Ectodermal cell (in vitro differentiated cells): ENCODE data around the gene PPP1R13L. TPM values are rescaled to one million over a fixed set of nuclear protein-coding genes. Genes with fewer than 3 reads are reported as not detected.

Experiments
- H3K27ac ChIP-seq: 2 replicates; pipeline ENCODE4 v1.7.0; 2013; ENCODE audit warnings: mild to moderate bottlenecking, low read depth, low read length; ENCODE audit not compliant: insufficient read depth, poor library complexity, severe bottlenecking
- H3K27me3 ChIP-seq: 2 replicates; pipeline ENCODE4 v1.7.0; 2013; ENCODE audit warnings: mild to moderate bottlenecking, low read length; ENCODE audit not compliant: insufficient read depth, control insufficient read depth, poor library complexity, severe bottlenecking
- H3K36me3 ChIP-seq: one replicate; pipeline ENCODE4 v1.7.0; 2013; ENCODE audit warnings: low read length; ENCODE audit not compliant: control insufficient read depth, insufficient read depth
- H3K4me1 ChIP-seq: one replicate; pipeline ENCODE4 v1.7.0; 2013; ENCODE audit warnings: low read length; ENCODE audit not compliant: control insufficient read depth, insufficient read depth
- H3K4me3 ChIP-seq: 2 replicates; pipeline ENCODE4 v1.7.0; 2013; ENCODE audit warnings: low read depth, low read length, control low read depth; ENCODE audit not compliant: insufficient read depth
- H3K9me3 ChIP-seq: 2 replicates; pipeline ENCODE4 v1.7.0; 2013; ENCODE audit warnings: mild to moderate bottlenecking, low read length, moderate library complexity; ENCODE audit not compliant: control insufficient read depth
- WGBS, 2 experiments: methylation state at CpG; one replicate each; pipeline ENCODE4 v1.1.7; 2013; ENCODE audit warnings: missing lambda C conversion rate in 2 of 2; 5-methylcytosine and 5-hydroxymethylcytosine counted together
- polyA plus RNA-seq, 4 experiments: library from polyadenylated mRNA; stranded (reverse); fragments of 50-300 nt; gene quantifications; one replicate each; pipeline ENCODE4 v1.2.3, GENCODE V29; 2013

The PPP1R13L gene, protein sequence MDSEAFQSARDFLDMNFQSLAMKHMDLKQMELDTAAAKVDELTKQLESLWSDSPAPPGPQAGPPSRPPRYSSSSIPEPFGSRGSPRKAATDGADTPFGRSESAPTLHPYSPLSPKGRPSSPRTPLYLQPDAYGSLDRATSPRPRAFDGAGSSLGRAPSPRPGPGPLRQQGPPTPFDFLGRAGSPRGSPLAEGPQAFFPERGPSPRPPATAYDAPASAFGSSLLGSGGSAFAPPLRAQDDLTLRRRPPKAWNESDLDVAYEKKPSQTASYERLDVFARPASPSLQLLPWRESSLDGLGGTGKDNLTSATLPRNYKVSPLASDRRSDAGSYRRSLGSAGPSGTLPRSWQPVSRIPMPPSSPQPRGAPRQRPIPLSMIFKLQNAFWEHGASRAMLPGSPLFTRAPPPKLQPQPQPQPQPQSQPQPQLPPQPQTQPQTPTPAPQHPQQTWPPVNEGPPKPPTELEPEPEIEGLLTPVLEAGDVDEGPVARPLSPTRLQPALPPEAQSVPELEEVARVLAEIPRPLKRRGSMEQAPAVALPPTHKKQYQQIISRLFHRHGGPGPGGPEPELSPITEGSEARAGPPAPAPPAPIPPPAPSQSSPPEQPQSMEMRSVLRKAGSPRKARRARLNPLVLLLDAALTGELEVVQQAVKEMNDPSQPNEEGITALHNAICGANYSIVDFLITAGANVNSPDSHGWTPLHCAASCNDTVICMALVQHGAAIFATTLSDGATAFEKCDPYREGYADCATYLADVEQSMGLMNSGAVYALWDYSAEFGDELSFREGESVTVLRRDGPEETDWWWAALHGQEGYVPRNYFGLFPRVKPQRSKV
- polyA plus RNA-seq (2013, experiment 1 of 4): 19.1 TPM
- polyA plus RNA-seq (2013, experiment 2 of 4): 15.5 TPM
- 13.9 TPM for polyA plus RNA-seq (2013, experiment 3 of 4)
- 19.4 TPM for polyA plus RNA-seq (2013, experiment 4 of 4)

DNA sequence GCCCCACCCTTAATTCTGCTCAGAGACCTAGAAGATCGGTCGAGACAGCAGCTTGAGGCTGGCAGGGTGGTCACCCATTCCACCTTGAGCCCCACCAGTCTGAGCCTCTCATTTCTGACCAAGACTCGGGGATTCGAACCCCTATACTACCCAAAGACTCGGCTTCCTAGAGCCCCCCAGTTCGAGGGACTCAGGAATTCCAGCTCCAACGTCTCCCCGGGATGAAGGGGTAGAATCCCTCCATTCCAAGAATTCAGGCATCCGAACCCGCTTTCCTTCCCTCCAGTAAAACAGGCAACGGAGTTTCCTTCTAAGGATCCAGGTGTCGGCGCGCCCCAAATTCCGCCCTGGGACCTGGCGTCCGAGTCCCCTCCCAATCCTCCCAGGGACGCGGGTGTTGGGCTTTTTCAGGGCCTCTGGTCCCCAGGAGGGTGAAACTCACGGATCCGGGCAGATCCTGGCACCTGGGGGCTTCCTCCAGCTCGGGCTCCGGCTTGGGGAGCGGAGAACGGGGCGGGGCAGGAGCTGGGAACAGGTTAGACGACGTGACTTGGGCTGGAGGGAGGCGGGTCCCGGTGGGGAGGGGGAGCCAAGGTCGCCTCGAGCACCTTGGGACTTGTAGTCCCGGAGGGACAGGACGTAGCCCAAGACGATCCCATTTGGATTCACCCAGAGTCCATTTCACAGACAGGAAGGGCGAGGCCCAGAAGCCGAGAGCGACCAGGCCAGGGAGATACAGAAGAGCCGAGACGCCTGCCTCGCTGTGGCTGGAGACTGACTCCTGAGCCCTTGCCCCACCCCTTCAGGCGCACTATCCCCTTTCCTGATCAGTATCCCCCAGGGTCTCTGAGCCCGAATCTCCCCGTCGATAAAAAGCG is at the start of gene PPP1R13L:
Gene PPP1R13L, minus strand, starts transcription at position 513 of the 878 bp plus-strand sequence. CDS start 6,751 bp downstream, outside the sequence.
- Histone ChIP-seq H3K4me3 (peak within 1 kb of the TSS; percentile 85), H3K27ac (peak within 1 kb of the TSS; percentile 99), H3K27me3 (peaks cover 41% of the 10 kb centered on the region), H3K36me3 (no peaks in the 10 kb centered on the region), H3K4me1 (peaks cover 22% of the 10 kb centered on the region), H3K9me3 (no peaks in the 10 kb centered on the region)
- WGBS, 2 experiments: 2% methylated on average over 46 of the region's 46 CpGs

DNA sequence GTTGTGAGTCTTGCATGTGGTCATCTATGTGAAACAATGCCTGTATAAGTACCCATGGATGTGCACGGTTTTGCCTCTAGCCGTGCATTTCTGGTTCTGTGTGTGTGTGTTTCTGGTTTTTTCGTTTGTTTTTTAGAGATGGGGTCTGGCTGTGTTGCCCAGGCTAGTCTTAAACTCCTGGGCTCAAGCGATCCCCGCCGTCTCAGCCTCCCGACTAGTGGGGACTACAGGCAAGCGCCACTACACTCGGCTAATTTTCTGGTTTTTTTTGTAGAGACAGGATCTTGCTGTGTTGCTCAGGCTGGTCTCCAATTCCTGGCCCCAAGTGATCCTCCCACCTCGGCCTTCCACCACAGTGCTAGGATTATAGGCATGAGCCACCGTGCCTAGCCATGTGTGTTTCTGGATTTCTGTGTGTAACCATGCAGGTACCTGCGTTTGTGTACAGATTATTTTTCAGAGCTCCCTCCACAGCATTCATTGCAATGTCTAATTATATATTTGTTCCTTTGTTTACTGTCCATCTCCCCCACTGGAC is 47.0 kb upstream of the PPP1R13L start:
- Histone ChIP-seq H3K27ac (no peak overlapping the region), H3K4me1 (peaks cover 12% of the 10 kb centered on the region), H3K36me3 (no peaks in the 10 kb centered on the region), H3K4me3 (no peak overlapping the region), H3K9me3 (no peaks in the 10 kb centered on the region), H3K27me3 (peaks cover 27% of the 10 kb centered on the region)
- WGBS, 2 experiments: 87 to 90% methylated on average over 12 of the region's 12 CpGs

DNA sequence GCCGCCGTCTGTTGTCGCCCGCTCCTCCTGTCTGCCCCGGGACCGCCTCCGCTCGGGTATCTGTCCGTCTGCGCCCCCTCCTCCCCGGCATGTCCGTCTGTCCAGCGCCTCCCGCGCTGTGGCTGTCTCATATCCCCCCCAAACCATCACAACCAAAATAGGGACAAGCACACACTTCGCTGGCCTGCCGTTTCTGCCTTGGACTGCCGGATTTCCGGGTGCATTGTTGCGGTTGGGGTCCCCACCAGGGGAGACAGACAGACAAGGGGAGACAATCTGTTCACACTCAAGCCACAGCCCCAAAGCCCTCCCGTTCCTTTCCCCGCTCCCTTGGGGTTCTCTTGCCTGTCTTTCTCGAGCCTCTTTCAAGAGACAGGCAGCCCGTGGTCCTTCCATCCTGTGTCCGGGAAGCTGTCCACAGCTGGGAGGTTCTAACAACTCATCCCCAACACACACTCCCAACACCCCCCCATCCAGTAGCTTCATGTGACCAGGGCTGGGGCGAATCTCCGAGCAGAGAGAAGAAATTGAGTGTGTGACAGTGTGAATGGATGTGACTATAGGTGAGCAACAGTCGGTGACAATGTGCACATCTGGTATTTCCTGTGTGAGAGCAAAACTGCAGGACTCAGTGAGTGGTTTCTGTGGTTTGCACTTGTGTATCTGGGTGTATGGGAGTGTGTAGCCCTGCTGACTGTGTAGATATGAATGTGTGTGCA is 46.4 kb upstream of the PPP1R13L start:
- no peaks in the 10 kb centered on the region for H3K9me3 ChIP-seq
- H3K27ac ChIP-seq: peak overlapping the region; percentile 39
- H3K4me3 ChIP-seq: peak overlapping the region; percentile 49
- H3K36me3 ChIP-seq: no peaks in the 10 kb centered on the region
- H3K4me1 ChIP-seq: peaks cover 12% of the 10 kb centered on the region
- H3K27me3 ChIP-seq: peaks cover 27% of the 10 kb centered on the region
- 28 to 30% methylated on average over 28 of the region's 28 CpGs for WGBS, 2 experiments

DNA sequence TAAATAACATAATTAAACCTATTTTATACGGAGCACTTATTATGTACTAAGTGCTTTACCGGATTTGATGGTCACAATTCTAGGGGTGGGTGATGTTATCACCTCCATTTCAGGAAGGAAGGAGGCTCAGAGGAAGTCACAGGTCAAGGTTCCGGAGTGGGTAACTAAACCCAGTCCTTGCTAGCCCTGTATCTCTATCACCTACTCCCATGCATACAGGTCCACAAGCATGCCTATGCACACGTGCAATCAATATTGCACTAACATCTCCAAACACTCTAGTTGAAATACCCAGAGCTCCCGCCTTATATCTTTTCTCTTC is 45.1 kb upstream of the PPP1R13L start:
- WGBS, 2 experiments: 76 to 87% methylated on average over 5 of the region's 5 CpGs
- Histone ChIP-seq H3K4me1 (peaks cover 3% of the 10 kb centered on the region), H3K9me3 (no peaks in the 10 kb centered on the region), H3K27me3 (peaks cover 27% of the 10 kb centered on the region), H3K36me3 (no peaks in the 10 kb centered on the region), H3K4me3 (peak overlapping the region; percentile 42), H3K27ac (peak overlapping the region; percentile 52)

DNA sequence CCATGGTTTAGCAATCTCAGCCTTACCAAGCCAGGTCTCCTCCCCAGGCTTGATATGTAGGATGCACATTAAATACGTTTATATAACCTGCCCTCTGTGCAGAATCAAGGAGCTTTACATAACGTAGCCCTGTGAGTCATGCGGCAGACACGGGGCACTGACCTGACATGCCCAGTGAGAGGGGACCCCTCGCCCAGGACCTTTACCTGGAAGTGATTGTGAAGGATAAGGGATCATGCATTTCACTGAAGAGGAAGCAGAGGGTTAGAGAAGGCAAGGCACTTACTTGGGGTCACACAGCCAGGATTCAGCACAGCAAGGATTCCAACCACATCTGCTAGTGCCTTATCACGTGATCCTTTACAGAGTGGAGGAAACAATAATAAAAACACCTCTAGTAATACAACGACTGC is 44.0 kb upstream of the PPP1R13L start:
- no peaks in the 10 kb centered on the region for H3K9me3 ChIP-seq
- H3K36me3 ChIP-seq: no peaks in the 10 kb centered on the region
- WGBS, 2 experiments: 87 to 88% methylated on average over 7 of the region's 7 CpGs
- H3K4me1 ChIP-seq: peaks cover 8% of the 10 kb centered on the region
- H3K4me3 ChIP-seq: no peak overlapping the region
- H3K27ac ChIP-seq: no peak overlapping the region
- peaks cover 27% of the 10 kb centered on the region for H3K27me3 ChIP-seq

DNA sequence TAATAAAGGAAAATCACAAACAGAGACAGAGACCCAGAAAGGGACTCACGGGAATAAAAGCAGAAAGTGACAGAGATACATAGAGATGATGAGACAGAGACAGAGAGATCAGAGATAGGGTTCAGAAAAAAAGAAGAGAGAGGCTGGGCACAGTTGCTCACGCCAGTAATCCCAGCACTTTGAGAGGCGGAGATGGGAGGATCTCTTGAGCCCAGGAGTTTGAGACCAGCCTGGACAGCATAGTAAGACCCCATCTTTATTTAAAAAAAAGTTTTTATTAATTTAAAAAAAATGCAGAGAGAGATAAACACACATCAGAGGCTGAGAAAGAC is 43.5 kb upstream of the PPP1R13L start:
- no peak overlapping the region for H3K27ac ChIP-seq
- H3K27me3 ChIP-seq: peaks cover 27% of the 10 kb centered on the region
- no peak overlapping the region for H3K4me3 ChIP-seq
- 83 to 95% methylated on average over 3 of the region's 3 CpGs for whole genome bisulfite sequencing, 2 experiments
- H3K4me1 ChIP-seq: peaks cover 11% of the 10 kb centered on the region
- no peaks in the 10 kb centered on the region for H3K9me3 ChIP-seq
- no peaks in the 10 kb centered on the region for H3K36me3 ChIP-seq

DNA sequence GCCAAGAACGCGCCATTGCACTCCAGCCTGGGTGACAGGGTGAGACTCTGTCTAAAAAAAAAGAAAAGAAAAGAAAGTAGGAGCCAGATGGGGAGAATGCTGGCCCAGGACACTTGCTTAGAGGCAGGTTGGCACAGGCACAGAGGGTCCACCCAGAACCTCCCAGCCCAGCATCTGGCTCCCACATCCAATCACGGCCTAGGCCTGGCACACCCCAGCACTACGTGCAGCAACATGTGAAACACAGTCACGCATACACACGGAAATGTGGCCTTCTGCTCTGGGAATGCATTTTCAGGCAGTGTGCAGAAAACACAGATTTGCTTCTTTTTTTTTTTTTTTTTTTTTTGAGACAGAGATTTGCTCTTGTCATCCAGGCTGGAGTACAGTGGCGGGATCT is 42.1 kb upstream of the PPP1R13L start:
- Histone ChIP-seq H3K36me3 (no peaks in the 10 kb centered on the region), H3K4me1 (peaks cover 19% of the 10 kb centered on the region), H3K27ac (no peak overlapping the region), H3K9me3 (no peaks in the 10 kb centered on the region), H3K4me3 (no peak overlapping the region), H3K27me3 (peaks cover 20% of the 10 kb centered on the region)
- 95% methylated on average over 7 of the region's 7 CpGs for WGBS, 2 experiments

DNA sequence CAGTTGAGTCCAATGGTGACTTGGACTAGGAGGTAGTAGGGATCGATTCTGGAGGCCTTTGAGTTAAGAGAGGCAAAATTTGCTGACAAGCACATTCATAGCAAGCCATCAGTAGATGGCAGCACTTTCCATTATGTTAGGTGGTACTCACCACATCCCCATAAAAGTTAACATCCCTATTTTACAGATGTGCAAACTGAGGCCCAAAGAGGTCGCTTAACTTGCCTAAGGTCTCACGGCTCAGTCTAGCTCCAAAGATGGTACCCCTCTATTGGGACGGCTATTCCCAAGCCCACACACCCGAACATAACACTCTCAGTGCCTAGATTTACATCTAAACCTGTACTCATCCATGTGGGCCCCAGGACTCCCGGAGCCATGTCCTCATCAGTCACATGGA is 41.4 kb upstream of the PPP1R13L start:
- Histone ChIP-seq H3K4me3 (no peak overlapping the region), H3K27ac (no peak overlapping the region), H3K4me1 (peaks cover 18% of the 10 kb centered on the region), H3K27me3 (peaks cover 13% of the 10 kb centered on the region), H3K9me3 (no peaks in the 10 kb centered on the region), H3K36me3 (no peaks in the 10 kb centered on the region)
- 88 to 92% methylated on average over 6 of the region's 6 CpGs for WGBS, 2 experiments

DNA sequence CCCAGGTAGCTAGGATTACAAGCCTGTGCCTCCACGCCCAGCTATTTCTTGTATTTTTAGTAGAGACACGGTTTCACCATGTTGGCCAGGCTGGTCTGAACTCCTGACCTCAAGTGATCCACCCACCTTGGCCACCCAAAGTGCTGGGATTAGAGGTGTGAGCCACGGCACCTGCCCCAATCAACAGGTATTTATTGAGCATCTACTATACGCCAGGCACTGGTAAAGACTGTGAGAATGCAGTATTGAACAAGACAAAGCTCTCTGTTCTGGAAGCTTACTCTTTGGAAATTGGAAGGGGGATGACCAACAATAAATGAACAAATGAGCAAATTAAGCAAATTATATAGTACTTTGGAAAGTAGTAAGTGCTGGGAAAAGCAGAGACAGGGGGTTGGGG is 40.3 kb upstream of the PPP1R13L start:
- H3K27ac ChIP-seq: no peak overlapping the region
- H3K4me3 ChIP-seq: no peak overlapping the region
- 92 to 94% methylated on average over 4 of the region's 4 CpGs for WGBS, 2 experiments
- H3K27me3 ChIP-seq: peaks cover 5% of the 10 kb centered on the region
- H3K4me1 ChIP-seq: peaks cover 16% of the 10 kb centered on the region
- H3K9me3 ChIP-seq: no peaks in the 10 kb centered on the region
- H3K36me3 ChIP-seq: no peaks in the 10 kb centered on the region
